ENCODE data around the gene RPL3.

The RPL3 gene

GRCh38 chr22:39269095-39269790 is 50.2 kb downstream of the RPL3 start:
- H3K27me3 Mint-ChIP-seq, result peaks cover 36% of the 10 kb centered on the region
- DNase-seq, result no peak
- no peak overlapping the region for H3K27ac Mint-ChIP-seq
- H3K4me1 Mint-ChIP-seq, result peaks cover 6% of the 10 kb centered on the region
- H3K36me3 Mint-ChIP-seq, result no peaks in the 10 kb centered on the region
- H3K9me3 Mint-ChIP-seq, result no peaks in the 10 kb centered on the region
- no peak overlapping the region for H3K4me3 Mint-ChIP-seq
- CTCF ChIA-PET, result no interaction called here

- H3K27ac Mint-ChIP-seq, result no peak overlapping the region
- H3K4me3 Mint-ChIP-seq, result no peak overlapping the region
- no peaks in the 10 kb centered on the region for H3K36me3 Mint-ChIP-seq
- H3K9me3 Mint-ChIP-seq, result no peaks in the 10 kb centered on the region
- H3K4me1 Mint-ChIP-seq, result peaks cover 6% of the 10 kb centered on the region
- peaks cover 37% of the 10 kb centered on the region for H3K27me3 Mint-ChIP-seq
- DNase-seq, result no peak
- CTCF ChIA-PET, result no interaction called here
Measured at GRCh38 chr22:39268645-39269044, 50.8 kb downstream of the RPL3 start.

- peaks cover 6% of the 10 kb centered on the region for H3K4me1 Mint-ChIP-seq
Measured at GRCh38 chr22:39267974-39268373, 51.4 kb downstream of the RPL3 start.

GRCh38 chr22:39266398-39267030 is 52.9 kb downstream of the RPL3 start:
- Mint-ChIP-seq H3K4me1 (peaks cover 6% of the 10 kb centered on the region), H3K27me3 (peaks cover 43% of the 10 kb centered on the region), H3K9me3 (peaks cover 7% of the 10 kb centered on the region), H3K4me3 (no peak overlapping the region), H3K27ac (no peak overlapping the region), H3K36me3 (no peaks in the 10 kb centered on the region)
- DNase-seq, result no peak
- CTCF ChIA-PET, result no interaction called here

More at GRCh38 chr22:39267974-39268373, 51.4 kb downstream of the RPL3 start:
- no peaks in the 10 kb centered on the region for H3K36me3 Mint-ChIP-seq
- H3K27me3 Mint-ChIP-seq, result peaks cover 37% of the 10 kb centered on the region
- H3K4me3 Mint-ChIP-seq, result no peak overlapping the region
- CTCF ChIA-PET, result no interaction called here
- no peak overlapping the region for H3K27ac Mint-ChIP-seq
- DNase-seq, result no peak
- H3K9me3 Mint-ChIP-seq, result no peaks in the 10 kb centered on the region

- H3K4me3 Mint-ChIP-seq, result no peak overlapping the region
- H3K27ac Mint-ChIP-seq, result no peak overlapping the region
- peaks cover 6% of the 10 kb centered on the region for H3K4me1 Mint-ChIP-seq
- H3K27me3 Mint-ChIP-seq, result peaks cover 41% of the 10 kb centered on the region
- CTCF ChIA-PET, result no interaction called here
- peaks cover 15% of the 10 kb centered on the region for H3K9me3 Mint-ChIP-seq
- H3K36me3 Mint-ChIP-seq, result no peaks in the 10 kb centered on the region
- no peak for DNase-seq
Measured at GRCh38 chr22:39265143-39265886, 54.1 kb downstream of the RPL3 start.

DNA sequence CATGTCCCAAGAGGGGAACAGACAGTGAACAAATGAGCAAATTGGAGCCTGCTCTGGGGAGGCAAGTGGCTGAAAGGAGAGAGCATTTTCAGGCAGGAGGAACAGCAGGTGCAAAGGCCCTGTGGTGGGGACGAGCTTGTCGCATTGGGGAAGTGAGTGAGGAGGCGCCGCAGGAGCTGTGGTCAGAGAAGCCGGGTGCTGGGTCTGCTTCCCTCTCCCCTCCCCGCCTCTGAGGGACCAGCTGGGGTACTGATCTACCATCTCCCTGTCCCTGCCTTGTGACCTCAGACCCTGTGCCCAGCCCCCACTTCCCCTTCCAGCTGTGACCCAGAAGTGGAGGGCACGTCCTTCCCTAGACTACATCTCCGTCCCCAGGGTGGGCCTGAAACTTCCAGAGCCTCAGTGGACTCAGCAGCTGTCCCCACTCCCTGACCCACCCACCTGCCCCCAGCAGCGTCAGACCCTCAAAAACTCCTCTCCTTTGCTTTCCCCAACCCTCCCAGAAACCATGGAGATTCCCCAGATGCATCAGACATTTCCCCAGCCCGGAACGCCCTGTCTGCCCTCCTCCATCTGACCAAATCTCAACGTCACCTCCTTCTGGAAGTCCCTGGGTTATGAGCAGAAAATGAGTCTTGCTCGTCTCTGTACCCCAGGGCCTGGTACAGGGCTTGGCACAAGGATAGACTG is 54.9 kb downstream of the RPL3 start:
- H3K36me3 Mint-ChIP-seq, result no peaks in the 10 kb centered on the region
- no peak overlapping the region for H3K27ac Mint-ChIP-seq
- peaks cover 6% of the 10 kb centered on the region for H3K4me1 Mint-ChIP-seq
- CTCF ChIA-PET, result no interaction called here
- no peak for DNase-seq
- H3K4me3 Mint-ChIP-seq, result no peak overlapping the region
- peaks cover 45% of the 10 kb centered on the region for H3K27me3 Mint-ChIP-seq
- H3K9me3 Mint-ChIP-seq, result peaks cover 15% of the 10 kb centered on the region

DNA sequence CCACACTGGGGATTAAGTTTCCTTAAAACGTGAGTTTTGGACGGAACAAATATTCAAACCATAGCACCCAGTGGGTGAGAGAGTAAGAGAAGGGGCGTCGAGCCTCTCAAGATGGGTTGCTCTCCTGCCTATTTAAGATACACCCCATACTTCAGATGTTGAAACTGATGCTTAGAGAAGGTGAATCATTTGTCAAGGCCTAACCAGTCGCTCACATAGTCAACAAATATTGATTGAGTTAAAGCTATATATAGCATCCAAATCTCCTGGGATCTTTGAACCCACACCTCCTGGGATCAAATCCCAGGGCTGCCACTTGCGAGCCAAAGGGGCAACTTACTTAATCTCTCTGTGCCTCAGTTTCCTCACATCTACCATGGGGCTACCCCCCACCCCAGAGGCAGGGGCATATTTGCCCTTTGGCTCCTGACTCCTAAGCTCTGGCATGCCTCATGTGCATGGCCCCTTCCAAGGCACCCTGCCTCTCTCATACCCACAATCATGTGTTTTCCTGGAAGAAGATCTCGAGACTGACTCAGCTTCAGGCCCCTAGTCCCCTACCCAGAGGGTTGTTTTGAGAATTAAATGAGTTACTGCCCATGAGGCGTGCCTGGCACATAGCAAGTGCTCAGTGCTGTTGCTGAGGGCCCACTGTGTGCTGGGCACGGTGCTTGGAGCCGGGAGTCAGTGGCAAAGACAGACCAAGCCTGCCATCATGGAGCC is 55.6 kb downstream of the RPL3 start:
- H3K4me1 Mint-ChIP-seq, result peaks cover 6% of the 10 kb centered on the region
- no peak for DNase-seq
- no peaks in the 10 kb centered on the region for H3K36me3 Mint-ChIP-seq
- peaks cover 42% of the 10 kb centered on the region for H3K27me3 Mint-ChIP-seq
- CTCF ChIA-PET, result no interaction called here
- no peak overlapping the region for H3K27ac Mint-ChIP-seq
- no peak overlapping the region for H3K4me3 Mint-ChIP-seq
- H3K9me3 Mint-ChIP-seq, result peaks cover 15% of the 10 kb centered on the region
